ENCODE results near the gene KRTAP10-12. TPM values are rescaled to one million over a fixed set of nuclear protein-coding genes. Genes with fewer than 3 reads are reported as not detected.

Gene KRTAP10-12
- total RNA-seq, 2 donors from 2014 or later = not detected

- intact Hi-C loops (cut with DNase I) = no loop called here
- no peak overlapping the region for H3K9ac ChIP-seq (ENCODE audit: low read depth in 2 of 2, low read length in 2 of 2)
- H3K4me1 ChIP-seq = no peaks in the 10 kb centered on the region
- H3K36me3 ChIP-seq = no peaks in the 10 kb centered on the region
- no peak overlapping the region for H3K4me3 ChIP-seq
- no peak for TF ChIP-seq CTCF (IDR thresholded peaks at IDR 0.05)
- H3K27ac ChIP-seq = no peak overlapping the region
- peak; percentile 12 for DNase-seq
- peaks cover 30% of the 10 kb centered on the region for H3K27me3 ChIP-seq
- no peaks in the 10 kb centered on the region for H3K9me3 ChIP-seq
These were observed 5.4 kb downstream of the KRTAP10-12 start for GRCh38 chr21:44702111-44702972.

GRCh38 chr21:44702973-44703730, 6.2 kb downstream of the KRTAP10-12 start:
- no peaks in the 10 kb centered on the region for H3K36me3 ChIP-seq
- no peak overlapping the region for H3K27ac ChIP-seq
- no peak overlapping the region for H3K9ac ChIP-seq (ENCODE audit: low read depth in 2 of 2, low read length in 2 of 2)
- no peaks in the 10 kb centered on the region for H3K4me1 ChIP-seq
- no peaks in the 10 kb centered on the region for H3K9me3 ChIP-seq
- intact Hi-C loops (cut with DNase I) = no loop called here
- peak; percentile 11 for DNase-seq
- H3K4me3 ChIP-seq = no peak overlapping the region
- TF ChIP-seq CTCF (IDR thresholded peaks at IDR 0.05) = no peak
- H3K27me3 ChIP-seq = peaks cover 30% of the 10 kb centered on the region

GRCh38 chr21:44703731-44704635, 7.0 kb downstream of the KRTAP10-12 start:
- intact Hi-C loops (cut with DNase I) = no loop called here
- Histone ChIP-seq H3K27me3 (peaks cover 35% of the 10 kb centered on the region), H3K4me3 (no peak overlapping the region), H3K9ac (ENCODE audit: low read depth in 2 of 2, low read length in 2 of 2) (no peak overlapping the region), H3K9me3 (no peaks in the 10 kb centered on the region), H3K27ac (no peak overlapping the region), H3K4me1 (no peaks in the 10 kb centered on the region), H3K36me3 (no peaks in the 10 kb centered on the region)
- DNase-seq = peak; percentile 9
- TF ChIP-seq CTCF (IDR thresholded peaks at IDR 0.05) = no peak

GRCh38 chr21:44704636-44705001, 7.6 kb downstream of the KRTAP10-12 start:
- intact Hi-C loops (cut with DNase I) = no loop called here
- Histone ChIP-seq H3K9me3 (no peaks in the 10 kb centered on the region), H3K27me3 (peaks cover 41% of the 10 kb centered on the region), H3K4me1 (no peaks in the 10 kb centered on the region), H3K27ac (no peak overlapping the region), H3K9ac (ENCODE audit: low read depth in 2 of 2, low read length in 2 of 2) (no peak overlapping the region), H3K4me3 (no peak overlapping the region), H3K36me3 (no peaks in the 10 kb centered on the region)
- DNase-seq = peak; percentile 13
- no peak for TF ChIP-seq CTCF (IDR thresholded peaks at IDR 0.05)
